Esophagus muscularis mucosa (tissue), 4 donors: ENCODE data around the gene LDLRAD3. TPM values are rescaled to one million over a fixed set of nuclear protein-coding genes. Genes with fewer than 3 reads are reported as not detected.

ENCODE experiments used
- DNase-seq: peaks from one replicate; pipeline ENCODE4 v3.0.0-alpha.2; 2017; ENCODE audit errors: extremely low spot score
- H3K27ac ChIP-seq, 4 donors: fragments of 200-600 bp; sonication (generic); replicated peaks in 1 of 4; 1 replicate in 3 of 4; 2 replicates in 1 of 4; pipeline ENCODE4 v1.5.1; 2016 to 2019; ENCODE audit warnings: mild to moderate bottlenecking in 1 of 4
- H3K27me3 ChIP-seq, 4 donors: fragments of 200-600 bp; sonication (generic); one replicate each; pipeline versions ENCODE4 v1.5.1 to v1.6.0; 2016 to 2019
- H3K36me3 ChIP-seq, 4 donors: fragments of 200-600 bp; sonication (generic); one replicate each; pipeline ENCODE4 v1.5.1; 2016 to 2019
- H3K4me1 ChIP-seq, 4 donors: fragments of 200-600 bp; sonication (generic); one replicate each; pipeline ENCODE4 v1.5.1; 2016 to 2019
- H3K4me3 ChIP-seq, 4 donors: fragments of 200-600 bp; sonication (generic); 1 replicate in 2 of 4; 2 replicates in 2 of 4; pipeline ENCODE4 v1.5.1; 2016 to 2019; ENCODE audit warnings: mild to moderate bottlenecking in 4 of 4, moderate library complexity in 1 of 4
- H3K9me3 ChIP-seq, 4 donors: fragments of 200-600 bp; sonication (generic); 1 replicate in 3 of 4; 2 replicates in 1 of 4; pipeline ENCODE4 v1.5.1; 2016 to 2019
- EP300 ChIP-seq: sonication (generic); formaldehyde crosslinking; IDR thresholded peaks from one replicate; pipeline ENCODE4 v1.6.1; 2017; ENCODE audit warnings: antibody characterized with exemption
- POLR2A ChIP-seq: fragments of 450-650 bp; IDR thresholded peaks from one replicate; pipeline ENCODE4 v1.6.1; 2017; ENCODE audit warnings: antibody characterized with exemption, moderate library complexity, mild to moderate bottlenecking, low read depth
- POLR2AphosphoS5 ChIP-seq, 2 donors: sonication (generic); formaldehyde crosslinking; IDR thresholded peaks; one replicate each; pipeline ENCODE4 v1.6.1; 2017; ENCODE audit warnings: antibody characterized with exemption in 2 of 2
- WGBS: methylation state at CpG from one replicate; pipeline ENCODE4 v1.1.5; 2018; 5-methylcytosine and 5-hydroxymethylcytosine counted together
- intact Hi-C: fragments of 100-400 bp; cut with DNase I; formaldehyde crosslinking; loops from one replicate; pipeline ENCODE4 v1.15.1; 2023
- total RNA-seq, 4 donors: library from RNA; depleted of rRNA; stranded (reverse); fragments of >200 nt; gene quantifications; one replicate each; pipeline versions ENCODE4 v1.1.0 to v1.2.1, GENCODE V29; 2016
- TF ChIP-seq, protein P1 (sequence below), 3 experiments: fragments of 200-600 bp in 2 of 3; fragments of 450-650 bp in 1 of 3; sonication (generic) in 2 of 3; IDR thresholded peaks; one replicate each; pipeline ENCODE4 v1.5.1; 2017 to 2019; ENCODE audit warnings: antibody characterized with exemption in 3 of 3, mild to moderate bottlenecking in 2 of 3, moderate library complexity in 1 of 3

The LDLRAD3 gene
- total RNA-seq, 4 donors from 2014 or later, result 6.8 to 8.7 (median 8.2) TPM

GRCh38 chr11:35934981-35935380, 8.9 kb upstream of the LDLRAD3 start:
- intact Hi-C loops, result no loop called here
- Histone ChIP-seq H3K4me3 (no peak overlapping the region), H3K9me3 (no peaks in the 10 kb centered on the region), H3K4me1 (no peaks in the 10 kb centered on the region), H3K27ac (no peak overlapping the region), H3K27me3 (peaks cover 0 to 9% (median 0%) of the 10 kb centered on the region in 4 donors), H3K36me3 (no peaks in the 10 kb centered on the region)
- TF ChIP-seq, protein P1, sequence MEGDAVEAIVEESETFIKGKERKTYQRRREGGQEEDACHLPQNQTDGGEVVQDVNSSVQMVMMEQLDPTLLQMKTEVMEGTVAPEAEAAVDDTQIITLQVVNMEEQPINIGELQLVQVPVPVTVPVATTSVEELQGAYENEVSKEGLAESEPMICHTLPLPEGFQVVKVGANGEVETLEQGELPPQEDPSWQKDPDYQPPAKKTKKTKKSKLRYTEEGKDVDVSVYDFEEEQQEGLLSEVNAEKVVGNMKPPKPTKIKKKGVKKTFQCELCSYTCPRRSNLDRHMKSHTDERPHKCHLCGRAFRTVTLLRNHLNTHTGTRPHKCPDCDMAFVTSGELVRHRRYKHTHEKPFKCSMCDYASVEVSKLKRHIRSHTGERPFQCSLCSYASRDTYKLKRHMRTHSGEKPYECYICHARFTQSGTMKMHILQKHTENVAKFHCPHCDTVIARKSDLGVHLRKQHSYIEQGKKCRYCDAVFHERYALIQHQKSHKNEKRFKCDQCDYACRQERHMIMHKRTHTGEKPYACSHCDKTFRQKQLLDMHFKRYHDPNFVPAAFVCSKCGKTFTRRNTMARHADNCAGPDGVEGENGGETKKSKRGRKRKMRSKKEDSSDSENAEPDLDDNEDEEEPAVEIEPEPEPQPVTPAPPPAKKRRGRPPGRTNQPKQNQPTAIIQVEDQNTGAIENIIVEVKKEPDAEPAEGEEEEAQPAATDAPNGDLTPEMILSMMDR (IDR thresholded peaks at IDR 0.05), result no peak
- TF ChIP-seq POLR2AphosphoS5 (IDR thresholded peaks at IDR 0.05), result no peak
- WGBS, result 66% methylated on average over 4 of the region's 4 CpGs
- no peak for DNase-seq

DNA sequence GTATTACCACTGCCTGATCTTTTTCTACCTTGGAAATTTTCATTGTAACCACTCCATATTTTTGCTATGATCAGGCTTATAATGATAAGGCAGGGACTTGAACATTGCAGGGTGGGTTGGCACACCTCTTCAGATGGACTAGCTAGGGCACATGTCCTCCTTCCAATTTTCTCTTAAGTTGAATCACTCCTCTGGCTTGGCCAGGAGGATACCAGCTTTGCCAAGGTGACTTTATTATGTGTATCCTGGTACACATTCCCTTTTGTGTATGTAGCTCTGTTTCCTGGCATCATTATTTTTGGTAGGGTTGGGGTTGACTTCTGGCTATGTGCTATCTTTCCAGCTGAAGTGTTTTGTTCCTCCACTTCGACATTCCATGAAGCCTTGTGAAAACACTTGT, 8.5 kb upstream of the LDLRAD3 start:
- 80% methylated on average over 1 of the region's 1 CpG for WGBS
- H3K4me1 ChIP-seq, result no peaks in the 10 kb centered on the region
- no peaks in the 10 kb centered on the region for H3K36me3 ChIP-seq
- intact Hi-C loops, result no loop called here
- H3K27me3 ChIP-seq, result peaks cover 0 to 9% (median 0%) of the 10 kb centered on the region in 4 donors
- no peaks in the 10 kb centered on the region for H3K9me3 ChIP-seq
- TF ChIP-seq POLR2A (no peak), POLR2AphosphoS5 (IDR thresholded peaks at IDR 0.05) (no peak), EP300 (no peak)
- TF ChIP-seq, protein P1 (IDR thresholded peaks at IDR 0.05), result no peak
- H3K27ac ChIP-seq, result no peak overlapping the region
- H3K4me3 ChIP-seq, result no peak overlapping the region
- DNase-seq, result no peak

GRCh38 chr11:35937111-35937510, 6.8 kb upstream of the LDLRAD3 start:
- no peak for TF ChIP-seq EP300
- no peak overlapping the region for H3K27ac ChIP-seq
- DNase-seq, result no peak
- H3K9me3 ChIP-seq, result no peaks in the 10 kb centered on the region
- peaks cover 0 to 9% (median 0%) of the 10 kb centered on the region in 4 donors for H3K27me3 ChIP-seq
- no peak overlapping the region for H3K4me3 ChIP-seq
- intact Hi-C loops, result no loop called here
- WGBS, result 60% methylated on average over 3 of the region's 3 CpGs
- no peaks in the 10 kb centered on the region for H3K36me3 ChIP-seq
- no peaks in the 10 kb centered on the region for H3K4me1 ChIP-seq

GRCh38 chr11:35937700-35938099, 6.2 kb upstream of the LDLRAD3 start:
- TF ChIP-seq, protein P1 (IDR thresholded peaks at IDR 0.05), result no peak
- no peak for TF ChIP-seq POLR2AphosphoS5 (IDR thresholded peaks at IDR 0.05)
- TF ChIP-seq POLR2A, result no peak
- no peak for TF ChIP-seq EP300
- intact Hi-C loops, result no loop called here
- Histone ChIP-seq H3K36me3 (no peaks in the 10 kb centered on the region), H3K4me1 (no peaks in the 10 kb centered on the region), H3K27me3 (peaks cover 0 to 9% (median 0%) of the 10 kb centered on the region in 4 donors), H3K9me3 (no peaks in the 10 kb centered on the region), H3K27ac (no peak overlapping the region), H3K4me3 (no peak overlapping the region)
- DNase-seq, result no peak
- WGBS, result 83% methylated on average over 6 of the region's 6 CpGs

- 95% methylated on average over 9 of the region's 9 CpGs for WGBS
- no peaks in the 10 kb centered on the region for H3K9me3 ChIP-seq
- DNase-seq, result no peak
- H3K27ac ChIP-seq, result no peak overlapping the region
- H3K4me3 ChIP-seq, result no peak overlapping the region
- no peaks in the 10 kb centered on the region for H3K36me3 ChIP-seq
- H3K27me3 ChIP-seq, result peaks cover 0 to 9% (median 0%) of the 10 kb centered on the region in 4 donors
- H3K4me1 ChIP-seq, result peaks cover under 1 to 4% (median 3%) of the 10 kb centered on the region in 4 donors
- intact Hi-C loops, result no loop called here
- TF ChIP-seq, protein P1 (IDR thresholded peaks at IDR 0.05), result no peak
- TF ChIP-seq POLR2AphosphoS5 (IDR thresholded peaks at IDR 0.05) (no peak), EP300 (no peak), POLR2A (no peak)
These were observed 5.6 kb upstream of the LDLRAD3 start for GRCh38 chr11:35938231-35938630.
